Neuronal stem cell (in vitro differentiated cells): Measurements from ENCODE around the gene LTBP1. TPM values are rescaled to one million over a fixed set of nuclear protein-coding genes. Genes with fewer than 3 reads are reported as not detected.
A peak's percentile ranks its signal among the peaks of the same experiment; 100 is the strongest.

Experiments used
- DNase-seq: peaks from one replicate; pipeline ENCODE4 v3.0.0-alpha.2; 2013; ENCODE audit warnings: low spot score
- H2AFZ ChIP-seq: one replicate; pipeline ENCODE4 v1.6.1; 2013; ENCODE audit warnings: mild to moderate bottlenecking, low read length, inconsistent platforms
- H2AK5ac ChIP-seq: 2 replicates; pipeline ENCODE4 v1.6.1; 2013; ENCODE audit warnings: low read depth, mild to moderate bottlenecking, inconsistent platforms, low read length, moderate library complexity, mixed read lengths
- H2BK120ac ChIP-seq: 2 replicates; pipeline ENCODE4 v1.6.1; 2013; ENCODE audit warnings: low read depth, mild to moderate bottlenecking, inconsistent platforms, low read length, moderate library complexity, mixed read lengths
- H2BK12ac ChIP-seq: one replicate; pipeline ENCODE4 v1.6.1; 2013; ENCODE audit warnings: low read length, inconsistent platforms
- H2BK15ac ChIP-seq: 2 replicates; pipeline ENCODE4 v1.6.1; 2013; ENCODE audit warnings: mild to moderate bottlenecking, low read length, inconsistent platforms, mixed read lengths
- H2BK5ac ChIP-seq: one replicate; pipeline ENCODE4 v1.6.1; 2013; ENCODE audit warnings: inconsistent platforms, mild to moderate bottlenecking, low read length, moderate library complexity
- H3K14ac ChIP-seq: one replicate; pipeline ENCODE4 v1.6.1; 2013; ENCODE audit warnings: low read length, inconsistent platforms
- H3K18ac ChIP-seq: 2 replicates; pipeline ENCODE4 v1.6.1; 2013; ENCODE audit warnings: low read length, inconsistent platforms
- H3K23ac ChIP-seq: 2 replicates; pipeline ENCODE4 v1.6.1; 2013; ENCODE audit warnings: low read depth, mild to moderate bottlenecking, mixed read lengths, low read length, inconsistent platforms; ENCODE audit not compliant: poor library complexity
- H3K27ac ChIP-seq: replicated peaks from 3 replicates; pipeline ENCODE4 v1.5.1; 2013; ENCODE audit warnings: low read length, inconsistent platforms
- H3K27me3 ChIP-seq, 3 experiments: 2 replicates each; pipeline ENCODE4 v1.6.1; 2013; ENCODE audit warnings: low read length in 3 of 3, mild to moderate bottlenecking in 2 of 3, inconsistent platforms in 1 of 3, low read depth in 1 of 3, mixed read lengths in 1 of 3, moderate library complexity in 1 of 3; ENCODE audit not compliant: control insufficient read depth in 3 of 3, insufficient read depth in 3 of 3
- H3K36me3 ChIP-seq, 2 donors: replicated peaks in 1 of 2; 2 replicates each; pipeline ENCODE4 v1.6.1; 2013; ENCODE audit warnings: low read length in 2 of 2; ENCODE audit not compliant: control insufficient read depth in 2 of 2, insufficient read depth in 2 of 2
- H3K4ac ChIP-seq: 2 replicates; pipeline ENCODE4 v1.6.1; 2013; ENCODE audit warnings: inconsistent platforms, mild to moderate bottlenecking, low read length, moderate library complexity
- H3K4me1 ChIP-seq, 2 donors: 1 replicate in 1 of 2; 2 replicates in 1 of 2; pipeline ENCODE4 v1.6.1; 2013; ENCODE audit warnings: low read length in 2 of 2, low read depth in 1 of 2; ENCODE audit not compliant: control insufficient read depth in 2 of 2, insufficient read depth in 1 of 2
- H3K4me2 ChIP-seq: one replicate; pipeline ENCODE4 v1.6.1; 2013; ENCODE audit warnings: mild to moderate bottlenecking, low read length, inconsistent platforms; ENCODE audit not compliant: insufficient read depth, poor library complexity, severe bottlenecking
- H3K4me3 ChIP-seq, 2 donors: 2 replicates each; pipeline ENCODE4 v1.5.1; 2013; ENCODE audit warnings: low read length in 2 of 2, mild to moderate bottlenecking in 2 of 2, inconsistent platforms in 1 of 2, moderate library complexity in 1 of 2
- H3K79me1 ChIP-seq: one replicate; pipeline ENCODE4 v1.6.1; 2013; ENCODE audit warnings: low read depth, mild to moderate bottlenecking, inconsistent platforms, low read length, moderate library complexity
- H3K9ac ChIP-seq: one replicate; pipeline ENCODE4 v1.6.1; 2013; ENCODE audit warnings: mild to moderate bottlenecking, low read depth, low read length, inconsistent platforms; ENCODE audit not compliant: poor library complexity
- H3K9me3 ChIP-seq, 2 donors: replicated peaks in 1 of 2; 2 replicates each; pipeline versions ENCODE3 to v1.6.1; 2013; ENCODE audit warnings: low read length in 2 of 2, mild to moderate bottlenecking in 2 of 2, inconsistent platforms in 1 of 2, low read depth in 1 of 2, mixed read lengths in 1 of 2, moderate library complexity in 1 of 2; ENCODE audit not compliant: control insufficient read depth in 2 of 2, insufficient read depth in 1 of 2
- H4K8ac ChIP-seq: one replicate; pipeline ENCODE4 v1.6.1; 2013; ENCODE audit warnings: low read depth, mild to moderate bottlenecking, inconsistent platforms, low read length, moderate library complexity
- H4K91ac ChIP-seq: one replicate; pipeline ENCODE4 v1.6.1; 2013; ENCODE audit warnings: low read length, low read depth, mild to moderate bottlenecking, inconsistent platforms; ENCODE audit not compliant: poor library complexity
- WGBS, 2 donors: extraction: QIAGEN DNeasy Blood & Tissue Kit; methylation state at CpG; one replicate each; pipeline ENCODE4 v1.1.7; 2013; ENCODE audit warnings: missing lambda C conversion rate in 2 of 2, mixed read lengths in 1 of 2; ENCODE audit not compliant: insufficient read length in 2 of 2, insufficient replicate concordance in 1 of 2; ENCODE audit errors: extremely low coverage in 2 of 2; 5-methylcytosine and 5-hydroxymethylcytosine counted together
- polyA plus RNA-seq, 2 experiments: library from polyadenylated mRNA; stranded (reverse); fragments of 200-250 nt; gene quantifications; one replicate each; pipeline ENCODE4 v1.2.3, GENCODE V29; 2013

LTBP1 gene, protein sequence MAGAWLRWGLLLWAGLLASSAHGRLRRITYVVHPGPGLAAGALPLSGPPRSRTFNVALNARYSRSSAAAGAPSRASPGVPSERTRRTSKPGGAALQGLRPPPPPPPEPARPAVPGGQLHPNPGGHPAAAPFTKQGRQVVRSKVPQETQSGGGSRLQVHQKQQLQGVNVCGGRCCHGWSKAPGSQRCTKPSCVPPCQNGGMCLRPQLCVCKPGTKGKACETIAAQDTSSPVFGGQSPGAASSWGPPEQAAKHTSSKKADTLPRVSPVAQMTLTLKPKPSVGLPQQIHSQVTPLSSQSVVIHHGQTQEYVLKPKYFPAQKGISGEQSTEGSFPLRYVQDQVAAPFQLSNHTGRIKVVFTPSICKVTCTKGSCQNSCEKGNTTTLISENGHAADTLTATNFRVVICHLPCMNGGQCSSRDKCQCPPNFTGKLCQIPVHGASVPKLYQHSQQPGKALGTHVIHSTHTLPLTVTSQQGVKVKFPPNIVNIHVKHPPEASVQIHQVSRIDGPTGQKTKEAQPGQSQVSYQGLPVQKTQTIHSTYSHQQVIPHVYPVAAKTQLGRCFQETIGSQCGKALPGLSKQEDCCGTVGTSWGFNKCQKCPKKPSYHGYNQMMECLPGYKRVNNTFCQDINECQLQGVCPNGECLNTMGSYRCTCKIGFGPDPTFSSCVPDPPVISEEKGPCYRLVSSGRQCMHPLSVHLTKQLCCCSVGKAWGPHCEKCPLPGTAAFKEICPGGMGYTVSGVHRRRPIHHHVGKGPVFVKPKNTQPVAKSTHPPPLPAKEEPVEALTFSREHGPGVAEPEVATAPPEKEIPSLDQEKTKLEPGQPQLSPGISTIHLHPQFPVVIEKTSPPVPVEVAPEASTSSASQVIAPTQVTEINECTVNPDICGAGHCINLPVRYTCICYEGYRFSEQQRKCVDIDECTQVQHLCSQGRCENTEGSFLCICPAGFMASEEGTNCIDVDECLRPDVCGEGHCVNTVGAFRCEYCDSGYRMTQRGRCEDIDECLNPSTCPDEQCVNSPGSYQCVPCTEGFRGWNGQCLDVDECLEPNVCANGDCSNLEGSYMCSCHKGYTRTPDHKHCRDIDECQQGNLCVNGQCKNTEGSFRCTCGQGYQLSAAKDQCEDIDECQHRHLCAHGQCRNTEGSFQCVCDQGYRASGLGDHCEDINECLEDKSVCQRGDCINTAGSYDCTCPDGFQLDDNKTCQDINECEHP (N-terminal part only)
- polyA plus RNA-seq (2013, experiment 1 of 2): 48.3 TPM
- polyA plus RNA-seq (2013, experiment 2 of 2): 50.3 TPM

DNA sequence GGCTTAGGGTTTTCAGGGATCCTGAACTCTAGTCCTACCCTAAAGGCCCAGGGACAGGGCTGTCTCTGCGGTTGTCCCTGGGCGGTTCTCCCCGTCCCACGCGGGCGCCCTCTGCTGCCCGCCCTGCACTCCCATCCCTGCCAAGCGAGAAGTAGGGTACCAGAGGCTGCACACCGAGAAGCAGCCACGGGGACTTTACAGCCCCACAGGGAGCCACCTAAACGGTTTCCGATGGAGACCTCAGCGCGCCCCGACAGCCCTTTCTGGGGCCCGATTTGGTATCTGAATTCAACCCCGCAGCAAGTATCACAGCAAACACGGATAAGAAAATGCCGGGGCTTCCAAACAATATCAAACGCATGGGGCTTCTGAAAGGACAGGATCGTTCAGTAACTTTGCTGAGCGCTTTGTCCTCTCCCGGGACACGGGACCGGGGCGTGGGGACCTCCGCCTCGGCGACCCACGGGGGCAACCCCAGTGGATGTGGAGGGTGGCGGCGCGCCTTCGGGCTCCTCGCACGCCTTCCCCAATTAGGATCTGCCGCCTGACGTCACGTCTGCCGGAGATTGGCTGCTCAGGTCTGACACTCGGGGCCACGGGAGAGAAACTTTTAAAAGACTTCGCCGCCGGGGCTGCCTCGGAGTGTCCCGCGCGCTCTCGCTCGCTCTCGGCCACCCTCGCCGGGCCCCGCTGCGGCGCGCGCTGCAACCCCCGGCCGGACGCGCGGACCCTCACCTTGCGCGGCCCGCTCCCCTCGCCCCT lies at the start of gene LTBP1:
Gene LTBP1 (plus strand): TSS at position 640 of the 762 bp plus-strand sequence. CDS start 372 bp downstream, outside the sequence.
- Histone ChIP-seq H4K8ac (no peak within 1 kb of the TSS), H3K4me3 (peak within 1 kb of the TSS; percentile 68 to 95), H3K4ac (no peak within 1 kb of the TSS), H2AFZ (peak within 1 kb of the TSS; percentile 99), H2BK15ac (no peak within 1 kb of the TSS), H3K4me1 (peaks cover 2 to 7% of the 10 kb centered on the region in 2 donors), H3K27ac (peak within 1 kb of the TSS; percentile 75), H2AK5ac (peak within 1 kb of the TSS; percentile 56), H4K91ac (no peak within 1 kb of the TSS), H3K9me3 (peaks cover 0 to 7% of the 10 kb centered on the region in 2 donors), H3K9ac (peak within 1 kb of the TSS; percentile 92), H2BK120ac (peak within 1 kb of the TSS; percentile 88), H3K4me2 (peak within 1 kb of the TSS; percentile 95), H3K14ac (peak within 1 kb of the TSS; percentile 15), H3K23ac (peak within 1 kb of the TSS; percentile 56), H3K27me3 (no peaks in the 10 kb centered on the region), H3K79me1 (no peaks in the 10 kb centered on the region), H3K36me3 (peaks cover 0 to 4% of the 10 kb centered on the region in 2 donors), H2BK5ac (peak within 1 kb of the TSS; percentile 94), H2BK12ac (no peak within 1 kb of the TSS), H3K18ac (peak within 1 kb of the TSS; percentile 98)
- DNase-seq: peak; percentile 61
- no CpG with 5 or more reads among the region's 68 CpGs for WGBS, 2 donors

DNA sequence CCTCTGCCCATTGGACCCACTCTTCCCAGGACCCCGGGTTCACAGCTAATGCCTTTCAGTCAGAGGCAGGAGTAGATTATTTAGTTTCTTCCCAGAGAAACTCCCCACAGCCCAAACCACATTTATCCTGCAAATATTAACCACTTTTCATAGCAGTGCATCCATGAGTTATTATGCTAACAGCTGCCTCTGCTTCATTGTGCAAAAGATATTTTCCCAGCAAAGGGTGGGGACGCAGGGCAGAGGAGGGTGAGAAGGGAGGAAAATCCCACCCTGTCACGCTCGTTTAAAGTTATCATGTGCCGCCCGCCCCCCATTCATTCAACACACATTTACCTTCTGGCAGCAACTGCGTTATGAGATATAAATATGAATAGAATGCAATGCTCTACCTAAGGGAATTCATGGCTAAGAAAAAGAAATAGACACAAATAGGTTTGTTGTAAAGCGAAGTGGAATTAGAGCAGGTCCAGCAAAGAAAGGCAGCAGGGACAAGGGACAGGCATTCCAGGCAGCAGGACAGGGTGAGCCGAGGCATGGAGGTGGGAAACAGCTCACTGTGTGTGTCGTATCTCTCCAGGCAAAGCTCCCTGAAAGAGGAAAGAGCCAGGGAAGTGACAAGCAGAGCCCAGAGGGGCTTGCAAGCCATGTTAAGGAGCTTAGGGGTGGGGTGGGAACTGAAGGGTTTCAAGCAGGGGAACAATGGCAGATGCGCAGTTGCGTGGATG lies 46.3 kb upstream of the LTBP1 start:
- Histone ChIP-seq H3K4me3 (no peak overlapping the region), H4K91ac (no peak overlapping the region), H3K4ac (no peak overlapping the region), H3K18ac (peak overlapping the region; percentile 6), H2BK12ac (no peak overlapping the region), H3K27me3 (no peaks in the 10 kb centered on the region), H2BK5ac (no peak overlapping the region), H3K4me1 (peaks cover 0 to 4% of the 10 kb centered on the region in 2 donors), H4K8ac (no peak overlapping the region), H3K79me1 (no peaks in the 10 kb centered on the region), H3K36me3 (no peaks in the 10 kb centered on the region), H3K27ac (no peak overlapping the region), H3K9ac (no peak overlapping the region), H3K9me3 (no peaks in the 10 kb centered on the region), H3K14ac (no peak overlapping the region), H2BK15ac (no peak overlapping the region), H2BK120ac (no peak overlapping the region), H3K4me2 (no peak overlapping the region), H2AK5ac (no peak overlapping the region), H2AFZ (peak overlapping the region; percentile 36), H3K23ac (no peak overlapping the region)
- no peak for DNase-seq
- WGBS, 2 donors: no CpG with 5 or more reads among the region's 12 CpGs

DNA sequence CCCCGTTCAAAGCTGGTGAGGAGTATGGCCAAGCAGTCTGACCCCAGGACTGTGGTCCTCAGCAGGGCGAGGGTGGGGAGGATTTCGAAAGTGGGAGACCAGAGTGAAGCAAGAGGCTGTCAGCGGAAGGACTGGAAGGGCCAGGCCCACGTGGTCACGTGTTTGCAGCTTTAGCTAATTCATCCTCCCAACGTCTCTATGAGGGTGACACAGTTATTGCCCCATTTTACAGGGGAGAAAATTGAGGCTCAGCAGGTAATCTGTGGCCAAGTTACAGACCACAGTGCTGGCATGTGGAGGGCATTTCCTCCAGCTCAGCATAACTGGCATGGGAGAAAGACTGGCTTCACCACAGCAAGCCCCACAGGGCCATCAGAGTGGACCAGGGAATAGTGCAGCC lies 45.4 kb upstream of the LTBP1 start:
- no peak overlapping the region for H3K9ac ChIP-seq
- no peak overlapping the region for H3K23ac ChIP-seq
- no peaks in the 10 kb centered on the region for H3K79me1 ChIP-seq
- no peak overlapping the region for H2AFZ ChIP-seq
- H2AK5ac ChIP-seq: peak overlapping the region; percentile 9
- H3K4me3 ChIP-seq: no peak overlapping the region
- H3K14ac ChIP-seq: no peak overlapping the region
- H3K9me3 ChIP-seq: no peaks in the 10 kb centered on the region
- H4K91ac ChIP-seq: no peak overlapping the region
- H2BK12ac ChIP-seq: no peak overlapping the region
- no peak overlapping the region for H3K4me2 ChIP-seq
- no peaks in the 10 kb centered on the region for H3K36me3 ChIP-seq
- no peak overlapping the region for H4K8ac ChIP-seq
- DNase-seq: no peak
- no peaks in the 10 kb centered on the region for H3K27me3 ChIP-seq
- H2BK120ac ChIP-seq: no peak overlapping the region
- no peak overlapping the region for H3K4ac ChIP-seq
- no peak overlapping the region for H3K27ac ChIP-seq
- H2BK5ac ChIP-seq: no peak overlapping the region
- WGBS, 2 donors: no CpG with 5 or more reads among the region's 7 CpGs
- H2BK15ac ChIP-seq: no peak overlapping the region
- no peak overlapping the region for H3K18ac ChIP-seq
- peaks cover 0 to 4% of the 10 kb centered on the region in 2 donors for H3K4me1 ChIP-seq
